IMR-90 (cell line): ENCODE results near the gene TNFRSF21. TPM values are rescaled to one million over a fixed set of nuclear protein-coding genes. Genes with fewer than 3 reads are reported as not detected.

ENCODE experiments used
- ATAC-seq: fragments of 200-7000 bp; cut with Tn5 transposase; 2 replicates; pipeline ENCODE4 v1.9.1; 2020; ENCODE audit warnings: low read depth, mild to moderate bottlenecking, moderate library complexity
- BruUV-seq: library from RNA; stranded (reverse); fragments of 400-500 nt; replicated peaks from 2 replicates; lab custom pipeline; 2021; lab: Mats Ljungman, UMichigan
- CTCF ChIA-PET: fragments of 300-600 bp; formaldehyde crosslinking; extraction: SDS; loops from one replicate; lab custom pipeline; 2021; ENCODE audit warnings: antibody characterized with exemption; lab: Yijun Ruan, JAX
- POLR2A ChIA-PET: fragments of 300-600 bp; sonication (Branson Sonifier 250); formaldehyde crosslinking; loops from one replicate; lab custom pipeline; 2022; ENCODE audit warnings: antibody characterized with exemption; ENCODE audit not compliant: unreplicated experiment; lab: Charles Lee
- DNase-seq: peaks from one replicate; pipeline ENCODE4 v3.0.0; 2013
- H2AFZ ChIP-seq: replicated peaks from 2 replicates; pipeline ENCODE3; 2013; ENCODE audit warnings: low read length, mild to moderate bottlenecking; ENCODE audit not compliant: poor library complexity
- H2AK5ac ChIP-seq: 2 replicates; pipeline ENCODE4 v1.6.1; 2013; ENCODE audit warnings: low read depth, low read length, inconsistent platforms
- H2AK9ac ChIP-seq: replicated peaks from 2 replicates; pipeline ENCODE3; 2013; ENCODE audit warnings: mild to moderate bottlenecking, low read depth, low read length, moderate library complexity; ENCODE audit not compliant: poor library complexity
- H2BK120ac ChIP-seq: 2 replicates; pipeline ENCODE4 v1.6.1; 2013; ENCODE audit warnings: low read depth, low read length, inconsistent platforms
- H2BK15ac ChIP-seq: 3 replicates; pipeline ENCODE4 v1.6.1; 2013; ENCODE audit warnings: low read depth, low read length, inconsistent platforms
- H2BK20ac ChIP-seq: 2 replicates; pipeline ENCODE4 v1.6.1; 2013; ENCODE audit warnings: low read depth, mild to moderate bottlenecking, inconsistent platforms, low read length, moderate library complexity
- H2BK5ac ChIP-seq: 2 replicates; pipeline ENCODE4 v1.6.1; 2013; ENCODE audit warnings: mild to moderate bottlenecking, low read depth, low read length, inconsistent platforms; ENCODE audit not compliant: poor library complexity, severe bottlenecking
- H3K14ac ChIP-seq: replicated peaks from 2 replicates; pipeline ENCODE4 v1.6.1; 2013; ENCODE audit warnings: low read depth, low read length, inconsistent platforms
- H3K18ac ChIP-seq: 2 replicates; pipeline ENCODE4 v1.6.1; 2013; ENCODE audit warnings: low read depth, low read length, control low read depth
- H3K23ac ChIP-seq: 2 replicates; pipeline ENCODE4 v1.6.1; 2013; ENCODE audit warnings: low read depth, low read length, inconsistent platforms
- H3K27ac ChIP-seq: 2 replicates; pipeline ENCODE4 v1.5.1; 2013; ENCODE audit warnings: mild to moderate bottlenecking, control low read depth, low read length; ENCODE audit not compliant: insufficient read depth
- H3K27me3 ChIP-seq: 2 replicates; pipeline ENCODE4 v1.6.1; 2013; ENCODE audit warnings: low read length; ENCODE audit not compliant: control insufficient read depth, insufficient read depth
- H3K36me3 ChIP-seq: 2 replicates; pipeline ENCODE4 v1.6.1; 2013; ENCODE audit warnings: low read length, mixed read lengths; ENCODE audit not compliant: control insufficient read depth, insufficient read depth
- H3K4ac ChIP-seq: 2 replicates; pipeline ENCODE4 v1.6.1; 2013; ENCODE audit warnings: low read depth, low read length, inconsistent platforms
- H3K4me1 ChIP-seq: 2 replicates; pipeline ENCODE4 v1.6.1; 2013; ENCODE audit warnings: low read length, mixed read lengths; ENCODE audit not compliant: control insufficient read depth, insufficient read depth
- H3K4me2 ChIP-seq: 2 replicates; pipeline ENCODE4 v1.6.1; 2013; ENCODE audit warnings: low read depth, mild to moderate bottlenecking, control low read depth, low read length, moderate library complexity
- H3K4me3 ChIP-seq: 2 replicates; pipeline ENCODE4 v1.5.1; 2013; ENCODE audit warnings: low read depth, mild to moderate bottlenecking, control low read depth, low read length, moderate library complexity; ENCODE audit not compliant: insufficient read depth
- H3K56ac ChIP-seq: 2 replicates; pipeline ENCODE4 v1.6.1; 2013; ENCODE audit warnings: low read length, inconsistent platforms; ENCODE audit not compliant: insufficient read depth; ENCODE audit errors: extremely low read depth
- H3K79me1 ChIP-seq, 2 experiments: 2 replicates each; pipeline ENCODE4 v1.6.1; 2013; ENCODE audit warnings: low read length in 2 of 2, inconsistent platforms in 1 of 2, low read depth in 1 of 2
- H3K9ac ChIP-seq: 2 replicates; pipeline ENCODE4 v1.6.1; 2013; ENCODE audit warnings: low read depth, low read length, control low read depth
- H3K9me1 ChIP-seq: 2 replicates; pipeline ENCODE4 v1.6.1; 2013; ENCODE audit warnings: low read length, inconsistent platforms; ENCODE audit not compliant: insufficient read depth
- H3K9me3 ChIP-seq: 2 replicates; pipeline ENCODE4 v1.6.1; 2013; ENCODE audit warnings: low read length; ENCODE audit not compliant: control insufficient read depth, insufficient read depth
- H4K20me1 ChIP-seq: 2 replicates; pipeline ENCODE4 v1.6.1; 2013; ENCODE audit warnings: low read length, inconsistent platforms; ENCODE audit not compliant: insufficient read depth
- H4K5ac ChIP-seq: 2 replicates; pipeline ENCODE4 v1.6.1; 2013; ENCODE audit warnings: mild to moderate bottlenecking, low read depth, low read length, control low read depth
- H4K8ac ChIP-seq, 2 experiments: 2 replicates each; pipeline ENCODE4 v1.6.1; 2013; ENCODE audit warnings: low read depth in 2 of 2, low read length in 2 of 2, control low read depth in 1 of 2, inconsistent platforms in 1 of 2
- H4K91ac ChIP-seq: 2 replicates; pipeline ENCODE4 v1.6.1; 2013; ENCODE audit warnings: low read depth, low read length, inconsistent platforms; ENCODE audit not compliant: insufficient read depth
- MAZ ChIP-seq: IDR thresholded peaks from 2 replicates; pipeline ENCODE4 v1.6.1; 2012; ENCODE audit warnings: low read depth, mild to moderate bottlenecking, low read length, improper control_type of control experiment, moderate library complexity, borderline replicate concordance
- MXI1 ChIP-seq: IDR thresholded peaks from 2 replicates; pipeline ENCODE4 v1.6.1; 2012; ENCODE audit warnings: low read depth, mild to moderate bottlenecking, low read length, moderate library complexity, borderline replicate concordance
- WGBS, 2 experiments: methylation state at CpG; one replicate each; pipeline versions ENCODE4 v1.1.5 to v1.1.7; 2013; ENCODE audit warnings: missing lambda C conversion rate in 2 of 2; ENCODE audit not compliant: insufficient read length in 1 of 2; ENCODE audit errors: extremely low coverage in 2 of 2; 5-methylcytosine and 5-hydroxymethylcytosine counted together
- dilution Hi-C: fragments of 300-500 bp; cut with HindIII; formaldehyde crosslinking; loops from one replicate; pipeline ENCODE4 v1.14.3; 2018; ENCODE audit warnings: low sequenced_read_pairs; ENCODE audit not compliant: unreplicated experiment
- in situ Hi-C: fragments of 300-500 bp; cut with MboI; formaldehyde crosslinking; loops from 3 replicates; pipeline ENCODE4 v1.14.3; 2019; ENCODE audit warnings: low sequenced_read_pairs, inconsistent platforms, mixed read lengths
- intact Hi-C: fragments of 100-400 bp; cut with micrococcal nuclease; formaldehyde crosslinking; loops from 2 replicates; pipeline ENCODE4 v1.10.0; 2022
- polyA plus RNA-seq, 3 experiments: library from polyadenylated mRNA; depleted of rRNA; stranded (reverse); fragments of >200 nt; gene quantifications; 2 replicates each; pipeline ENCODE4 v1.2.3, GENCODE V29; 2012; ENCODE audit warnings: low replicate concordance in 1 of 3
- total RNA-seq: library from RNA; depleted of rRNA; stranded (reverse); fragments of >200 nt; gene quantifications from 2 replicates; pipeline ENCODE4 v1.2.3, GENCODE V29; 2012
- TF ChIP-seq, protein P1 (sequence below): fragments of 150-350 bp; IDR thresholded peaks from 2 replicates; pipeline ENCODE4 v1.6.1; 2017; ENCODE audit warnings: mild to moderate bottlenecking, antibody characterized with exemption, low read length, low read depth

TNFRSF21 gene
- total and polyA plus RNA-seq, 2 of the 4 experiments (the other 2 are of a cell fraction) = 2.9 to 6.9 TPM

- no peak for ATAC-seq
- in situ Hi-C loops (no loop called here), dilution Hi-C loops (no loop called here), intact Hi-C loops (no loop called here)
- CTCF ChIA-PET = no interaction called here
- Histone ChIP-seq H3K4ac (no peak overlapping the region), H3K18ac (no peak overlapping the region), H3K56ac (no peak overlapping the region), H2BK5ac (no peak overlapping the region), H2AK9ac (no peak overlapping the region), H3K14ac (no peak overlapping the region), H4K5ac (no peak overlapping the region), H3K9me1 (peaks cover 3% of the 10 kb centered on the region; the same call in 1 of the 2 replicates), H2BK15ac (no peak overlapping the region), H2BK120ac (no peak overlapping the region), H3K9me3 (no peaks in the 10 kb centered on the region), H3K79me1 (peaks cover 0 to 5% of the 10 kb centered on the region in 2 experiments; a peak in 2 of 4 replicates), H3K4me3 (no peak overlapping the region), H3K9ac (no peak overlapping the region), H4K8ac (no peak overlapping the region), H3K27me3 (no peaks in the 10 kb centered on the region), H3K4me2 (no peak overlapping the region), H2AK5ac (no peak overlapping the region), H3K36me3 (peaks cover 2% of the 10 kb centered on the region; the same call in 1 of the 2 replicates), H2BK20ac (no peak overlapping the region), H4K20me1 (no peaks in the 10 kb centered on the region), H3K4me1 (peaks cover 2% of the 10 kb centered on the region; the same call in 1 of the 2 replicates), H3K23ac (no peak overlapping the region), H3K27ac (no peak overlapping the region), H4K91ac (no peak overlapping the region), H2AFZ (no peak overlapping the region)
- no peak for DNase-seq
- POLR2A ChIA-PET = no interaction called here
- WGBS, 2 experiments = 100% methylated on average over 1 of the region's 4 CpGs; no CpG with 5 or more reads in 1 of the 2 experiments
- TF ChIP-seq, protein P1, sequence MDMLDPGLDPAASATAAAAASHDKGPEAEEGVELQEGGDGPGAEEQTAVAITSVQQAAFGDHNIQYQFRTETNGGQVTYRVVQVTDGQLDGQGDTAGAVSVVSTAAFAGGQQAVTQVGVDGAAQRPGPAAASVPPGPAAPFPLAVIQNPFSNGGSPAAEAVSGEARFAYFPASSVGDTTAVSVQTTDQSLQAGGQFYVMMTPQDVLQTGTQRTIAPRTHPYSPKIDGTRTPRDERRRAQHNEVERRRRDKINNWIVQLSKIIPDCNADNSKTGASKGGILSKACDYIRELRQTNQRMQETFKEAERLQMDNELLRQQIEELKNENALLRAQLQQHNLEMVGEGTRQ = no peak
- TF ChIP-seq MXI1 (no peak), MAZ (no peak)
- BruUV-seq = no TSS peak
Observed at GRCh38 chr6:47260021-47260420, 49.7 kb downstream of the TNFRSF21 start.
